Ovary (tissue), 3 donors: ENCODE measurements around the gene PFDN5.

ENCODE experiments used
- CTCF ChIP-seq, 3 donors: fragments of 450-650 bp in 2 of 3; fragments of 200-600 bp in 1 of 3; IDR thresholded peaks; one replicate each; pipeline versions ENCODE4 v1.5.1 to v1.8.0; 2016 to 2022; ENCODE audit warnings: antibody characterized with exemption in 3 of 3, mild to moderate bottlenecking in 1 of 3
- EP300 ChIP-seq: sonication (generic); formaldehyde crosslinking; IDR thresholded peaks from one replicate; pipeline ENCODE4 v1.6.1; 2017; ENCODE audit warnings: antibody characterized with exemption
- donor health status: DM: no; HTN: no; CAD: no.

DNA sequence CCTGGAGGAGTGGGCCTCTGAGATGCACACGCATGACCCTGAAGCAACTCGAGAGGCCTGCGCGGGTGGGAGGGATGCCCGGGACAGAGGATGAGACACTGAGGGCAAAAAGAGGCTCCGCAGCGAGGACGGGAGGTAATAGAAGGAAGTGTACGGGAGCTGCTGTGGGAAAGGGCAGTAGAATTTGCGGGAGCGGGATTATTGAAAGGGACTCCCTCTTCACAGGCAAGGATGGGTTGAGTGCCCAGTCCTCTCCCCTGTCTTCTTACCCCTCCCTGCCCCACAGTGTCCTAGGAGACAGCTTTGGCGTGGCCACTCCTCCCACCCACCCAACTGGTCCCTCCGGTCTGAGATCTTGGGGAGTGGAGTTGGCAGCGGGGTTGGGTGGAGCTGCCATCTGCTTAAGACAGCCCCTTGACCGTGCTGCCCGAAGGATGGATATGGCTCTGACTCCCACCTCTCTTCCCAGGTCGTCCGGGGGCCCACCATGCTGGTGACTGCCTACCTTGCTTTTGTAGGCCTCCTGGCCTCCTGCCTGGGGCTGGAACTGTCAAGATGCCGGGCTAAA lies 42.9 kb upstream of the PFDN5 start:
- TF ChIP-seq EP300 (no peak), CTCF (IDR thresholded peaks at IDR 0.05) (no peak)
